ENCODE measurements around the gene SMIM30.

DNA sequence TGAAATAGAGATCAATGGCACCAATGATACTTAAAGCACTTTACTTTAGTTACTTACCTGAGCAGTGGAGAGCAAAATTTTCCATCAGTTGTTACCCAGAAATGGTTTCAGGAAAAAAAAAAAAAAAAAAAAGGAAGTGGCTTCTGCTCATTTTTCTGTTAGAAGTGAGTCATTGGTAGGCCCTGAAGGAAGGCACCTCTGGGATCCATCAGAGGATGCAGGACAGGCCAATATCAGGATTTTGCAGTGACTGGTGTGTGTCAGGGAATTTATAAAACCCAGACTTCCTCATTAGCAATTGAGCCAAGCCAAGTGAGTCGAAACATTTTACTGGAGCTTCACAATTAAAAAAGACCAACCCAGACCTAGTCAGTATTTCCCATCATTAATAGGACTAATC, 2.3 kb upstream of the SMIM30 start:
- TF ChIP-seq, protein P1, sequence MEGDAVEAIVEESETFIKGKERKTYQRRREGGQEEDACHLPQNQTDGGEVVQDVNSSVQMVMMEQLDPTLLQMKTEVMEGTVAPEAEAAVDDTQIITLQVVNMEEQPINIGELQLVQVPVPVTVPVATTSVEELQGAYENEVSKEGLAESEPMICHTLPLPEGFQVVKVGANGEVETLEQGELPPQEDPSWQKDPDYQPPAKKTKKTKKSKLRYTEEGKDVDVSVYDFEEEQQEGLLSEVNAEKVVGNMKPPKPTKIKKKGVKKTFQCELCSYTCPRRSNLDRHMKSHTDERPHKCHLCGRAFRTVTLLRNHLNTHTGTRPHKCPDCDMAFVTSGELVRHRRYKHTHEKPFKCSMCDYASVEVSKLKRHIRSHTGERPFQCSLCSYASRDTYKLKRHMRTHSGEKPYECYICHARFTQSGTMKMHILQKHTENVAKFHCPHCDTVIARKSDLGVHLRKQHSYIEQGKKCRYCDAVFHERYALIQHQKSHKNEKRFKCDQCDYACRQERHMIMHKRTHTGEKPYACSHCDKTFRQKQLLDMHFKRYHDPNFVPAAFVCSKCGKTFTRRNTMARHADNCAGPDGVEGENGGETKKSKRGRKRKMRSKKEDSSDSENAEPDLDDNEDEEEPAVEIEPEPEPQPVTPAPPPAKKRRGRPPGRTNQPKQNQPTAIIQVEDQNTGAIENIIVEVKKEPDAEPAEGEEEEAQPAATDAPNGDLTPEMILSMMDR (IDR thresholded peaks at IDR 0.05) = no peak
- no peak for TF ChIP-seq POLR2A (IDR thresholded peaks at IDR 0.05)
- no peak for TF ChIP-seq EP300 (IDR thresholded peaks at IDR 0.05; ENCODE audit: low read depth)
- TF ChIP-seq POLR2AphosphoS5 (IDR thresholded peaks at IDR 0.05) = no peak
